OCI-LY1 (cell line): Measurements from ENCODE around the gene ELF2.
A peak's percentile ranks its signal among the peaks of the same experiment; 100 is the strongest.

ENCODE experiments used
- H2AFZ ChIP-seq: fragments of 200-600 bp; sonication (generic), shearing (Covaris generic); 2 replicates; pipeline ENCODE4 v1.6.0; 2014; ENCODE audit warnings: antibody characterized with exemption, mild to moderate bottlenecking, low read length
- H3F3A ChIP-seq: fragments of 200-600 bp; sonication (generic), shearing (Covaris generic); 2 replicates; pipeline ENCODE4 v1.6.0; 2014; ENCODE audit warnings: mild to moderate bottlenecking, antibody characterized with exemption, low read length, moderate library complexity; ENCODE audit not compliant: insufficient read depth
- H3K27ac ChIP-seq: fragments of 200-600 bp; sonication (generic); 2 replicates; pipeline ENCODE4 v1.5.1; 2014; ENCODE audit warnings: low read length, mixed run types, mild to moderate bottlenecking, low read depth; ENCODE audit not compliant: poor library complexity, severe bottlenecking
- H3K27me3 ChIP-seq: fragments of 200-600 bp; sonication (generic); 2 replicates; pipeline ENCODE4 v1.6.0; 2014; ENCODE audit warnings: antibody characterized with exemption, mild to moderate bottlenecking, low read length, moderate library complexity; ENCODE audit not compliant: insufficient read depth
- H3K36me3 ChIP-seq: fragments of 200-600 bp; sonication (generic); 2 replicates; pipeline ENCODE4 v1.6.1; 2014; ENCODE audit warnings: mild to moderate bottlenecking, antibody characterized with exemption, low read length, moderate library complexity, mixed read lengths; ENCODE audit not compliant: insufficient read depth
- H3K4me1 ChIP-seq: fragments of 200-600 bp; sonication (generic); 2 replicates; pipeline ENCODE4 v1.5.1; 2014; ENCODE audit warnings: mild to moderate bottlenecking, low read length, moderate library complexity; ENCODE audit not compliant: insufficient read depth, severe bottlenecking
- H3K4me2 ChIP-seq: fragments of 200-600 bp; sonication (generic), shearing (Covaris generic); 2 replicates; pipeline ENCODE4 v1.6.1; 2014; ENCODE audit warnings: low read length
- H3K4me3 ChIP-seq: fragments of 200-600 bp; sonication (generic); 2 replicates; pipeline ENCODE4 v1.5.1; 2014; ENCODE audit warnings: low read length, low read depth, mild to moderate bottlenecking, mixed read lengths; ENCODE audit not compliant: poor library complexity, severe bottlenecking
- H3K79me2 ChIP-seq: fragments of 200-600 bp; shearing (Covaris generic); 2 replicates; pipeline ENCODE4 v1.6.1; 2016; ENCODE audit warnings: mixed run types, low read length, mixed read lengths; ENCODE audit not compliant: insufficient read depth
- H3K9ac ChIP-seq: fragments of 200-600 bp; sonication (generic), shearing (Covaris generic); 2 replicates; pipeline ENCODE4 v1.6.1; 2014; ENCODE audit warnings: mild to moderate bottlenecking, low read length, mixed read lengths
- H3K9me2 ChIP-seq: fragments of 200-600 bp; sonication (generic), shearing (Covaris generic); 2 replicates; pipeline ENCODE4 v1.6.1; 2014; ENCODE audit warnings: low read depth, mild to moderate bottlenecking, low read length, mixed read lengths
- H3K9me3 ChIP-seq: fragments of 200-600 bp; shearing (Covaris generic); 2 replicates; pipeline ENCODE4 v1.6.1; 2014; ENCODE audit warnings: low read length, mixed read lengths
- H4K20me1 ChIP-seq: fragments of 200-600 bp; sonication (generic), shearing (Covaris generic); 2 replicates; pipeline ENCODE4 v1.6.0; 2016; ENCODE audit warnings: mild to moderate bottlenecking, low read length; ENCODE audit not compliant: insufficient read depth
- EZH2 ChIP-seq: fragments of 200-600 bp; sonication (generic), shearing (Covaris generic); IDR thresholded peaks from 2 replicates; pipeline ENCODE4 v1.8.0; 2017; ENCODE audit warnings: borderline replicate concordance, mixed run types, mild to moderate bottlenecking, antibody characterized with exemption, low read length, moderate library complexity, mixed read lengths
- TF ChIP-seq, protein P1 (sequence below): fragments of 200-600 bp; sonication (generic), shearing (Covaris generic); IDR thresholded peaks from 2 replicates; pipeline ENCODE4 v1.5.1; 2017; ENCODE audit warnings: mild to moderate bottlenecking, antibody characterized with exemption, low read length, moderate library complexity, mixed read lengths

The ELF2 gene

GRCh38 chr4:139212900-139213299 lies 35.9 kb upstream of the ELF2 start:
- Histone ChIP-seq H3K9me2 (no peaks in the 10 kb centered on the region), H3K79me2 (no peaks in the 10 kb centered on the region), H2AFZ (peak overlapping the region; percentile 48), H3K27me3 (no peaks in the 10 kb centered on the region), H3F3A (no peaks in the 10 kb centered on the region), H3K4me3 (no peak overlapping the region), H3K9me3 (no peaks in the 10 kb centered on the region), H3K4me1 (peaks cover 33% of the 10 kb centered on the region), H3K36me3 (no peaks in the 10 kb centered on the region), H4K20me1 (no peaks in the 10 kb centered on the region), H3K4me2 (no peak overlapping the region), H3K27ac (no peak overlapping the region), H3K9ac (no peak overlapping the region)
- TF ChIP-seq, protein P1, sequence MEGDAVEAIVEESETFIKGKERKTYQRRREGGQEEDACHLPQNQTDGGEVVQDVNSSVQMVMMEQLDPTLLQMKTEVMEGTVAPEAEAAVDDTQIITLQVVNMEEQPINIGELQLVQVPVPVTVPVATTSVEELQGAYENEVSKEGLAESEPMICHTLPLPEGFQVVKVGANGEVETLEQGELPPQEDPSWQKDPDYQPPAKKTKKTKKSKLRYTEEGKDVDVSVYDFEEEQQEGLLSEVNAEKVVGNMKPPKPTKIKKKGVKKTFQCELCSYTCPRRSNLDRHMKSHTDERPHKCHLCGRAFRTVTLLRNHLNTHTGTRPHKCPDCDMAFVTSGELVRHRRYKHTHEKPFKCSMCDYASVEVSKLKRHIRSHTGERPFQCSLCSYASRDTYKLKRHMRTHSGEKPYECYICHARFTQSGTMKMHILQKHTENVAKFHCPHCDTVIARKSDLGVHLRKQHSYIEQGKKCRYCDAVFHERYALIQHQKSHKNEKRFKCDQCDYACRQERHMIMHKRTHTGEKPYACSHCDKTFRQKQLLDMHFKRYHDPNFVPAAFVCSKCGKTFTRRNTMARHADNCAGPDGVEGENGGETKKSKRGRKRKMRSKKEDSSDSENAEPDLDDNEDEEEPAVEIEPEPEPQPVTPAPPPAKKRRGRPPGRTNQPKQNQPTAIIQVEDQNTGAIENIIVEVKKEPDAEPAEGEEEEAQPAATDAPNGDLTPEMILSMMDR = no peak

GRCh38 chr4:139210486-139210885 lies 33.5 kb upstream of the ELF2 start:
- H3K27ac ChIP-seq = no peak overlapping the region
- no peaks in the 10 kb centered on the region for H3K27me3 ChIP-seq
- no peaks in the 10 kb centered on the region for H4K20me1 ChIP-seq
- H3K9me3 ChIP-seq = no peaks in the 10 kb centered on the region
- H2AFZ ChIP-seq = no peak overlapping the region
- peaks cover 44% of the 10 kb centered on the region for H3K4me1 ChIP-seq
- H3F3A ChIP-seq = no peaks in the 10 kb centered on the region
- H3K9ac ChIP-seq = no peak overlapping the region
- TF ChIP-seq, protein P1 = no peak
- no peak for TF ChIP-seq EZH2
- H3K4me3 ChIP-seq = no peak overlapping the region
- no peak overlapping the region for H3K4me2 ChIP-seq
- H3K36me3 ChIP-seq = no peaks in the 10 kb centered on the region
- no peaks in the 10 kb centered on the region for H3K9me2 ChIP-seq
- H3K79me2 ChIP-seq = no peaks in the 10 kb centered on the region

GRCh38 chr4:139209470-139210063 lies 32.5 kb upstream of the ELF2 start:
- Histone ChIP-seq H3K4me2 (no peak overlapping the region), H3K4me3 (no peak overlapping the region), H3K9me3 (no peaks in the 10 kb centered on the region), H4K20me1 (no peaks in the 10 kb centered on the region), H2AFZ (no peak overlapping the region), H3K27ac (no peak overlapping the region), H3K9me2 (no peaks in the 10 kb centered on the region), H3K27me3 (no peaks in the 10 kb centered on the region), H3K36me3 (no peaks in the 10 kb centered on the region), H3K4me1 (peaks cover 35% of the 10 kb centered on the region), H3K9ac (no peak overlapping the region), H3K79me2 (no peaks in the 10 kb centered on the region), H3F3A (no peaks in the 10 kb centered on the region)
- TF ChIP-seq, protein P1 = no peak
- TF ChIP-seq EZH2 = no peak
